ENCODE results near the gene MLPH.

GRCh38 chr2:237601453-237602116 lies 114.5 kb downstream of the MLPH start:
- TF ChIP-seq, protein P1, sequence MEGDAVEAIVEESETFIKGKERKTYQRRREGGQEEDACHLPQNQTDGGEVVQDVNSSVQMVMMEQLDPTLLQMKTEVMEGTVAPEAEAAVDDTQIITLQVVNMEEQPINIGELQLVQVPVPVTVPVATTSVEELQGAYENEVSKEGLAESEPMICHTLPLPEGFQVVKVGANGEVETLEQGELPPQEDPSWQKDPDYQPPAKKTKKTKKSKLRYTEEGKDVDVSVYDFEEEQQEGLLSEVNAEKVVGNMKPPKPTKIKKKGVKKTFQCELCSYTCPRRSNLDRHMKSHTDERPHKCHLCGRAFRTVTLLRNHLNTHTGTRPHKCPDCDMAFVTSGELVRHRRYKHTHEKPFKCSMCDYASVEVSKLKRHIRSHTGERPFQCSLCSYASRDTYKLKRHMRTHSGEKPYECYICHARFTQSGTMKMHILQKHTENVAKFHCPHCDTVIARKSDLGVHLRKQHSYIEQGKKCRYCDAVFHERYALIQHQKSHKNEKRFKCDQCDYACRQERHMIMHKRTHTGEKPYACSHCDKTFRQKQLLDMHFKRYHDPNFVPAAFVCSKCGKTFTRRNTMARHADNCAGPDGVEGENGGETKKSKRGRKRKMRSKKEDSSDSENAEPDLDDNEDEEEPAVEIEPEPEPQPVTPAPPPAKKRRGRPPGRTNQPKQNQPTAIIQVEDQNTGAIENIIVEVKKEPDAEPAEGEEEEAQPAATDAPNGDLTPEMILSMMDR (IDR thresholded peaks at IDR 0.05) = no peak
- no peak for TF ChIP-seq EZH2 (IDR thresholded peaks at IDR 0.05; ENCODE audit: borderline replicate concordance, insufficient read depth, low read depth, low read length, poor library complexity, severe bottlenecking)

Data from B cell (primary cell).